C4-2B (cell line): ENCODE results near the gene SAMM50.

Experiments used
- H3K27ac ChIP-seq: fragments of 450-650 bp; 2 replicates; pipeline ENCODE4 v1.5.1; 2017
- CTCF ChIP-seq: fragments of 450-650 bp; conservative IDR thresholded peaks from 2 replicates; pipeline ENCODE4 v1.5.1; 2017; ENCODE audit warnings: mild to moderate bottlenecking
- ZFX ChIP-seq: fragments of 450-650 bp; IDR thresholded peaks from 2 replicates; pipeline ENCODE4 v1.6.1; 2017

Gene SAMM50

GRCh38 chr22:43925433-43926348 lies 29.6 kb upstream of the SAMM50 start:
- H3K27ac ChIP-seq: no peak overlapping the region
- no peak for TF ChIP-seq ZFX
- TF ChIP-seq CTCF: no peak

GRCh38 chr22:43926349-43926710 lies 28.9 kb upstream of the SAMM50 start:
- TF ChIP-seq CTCF (no peak), ZFX (no peak)
- H3K27ac ChIP-seq: no peak overlapping the region

GRCh38 chr22:43928468-43928867 lies 26.8 kb upstream of the SAMM50 start:
- no peak overlapping the region for H3K27ac ChIP-seq
- TF ChIP-seq CTCF (no peak), ZFX (no peak)

- no peak overlapping the region for H3K27ac ChIP-seq
- no peak for TF ChIP-seq ZFX
- no peak for TF ChIP-seq CTCF
Measured at GRCh38 chr22:43928908-43929307, 26.3 kb upstream of the SAMM50 start.

- TF ChIP-seq CTCF (no peak), ZFX (no peak)
- no peak overlapping the region for H3K27ac ChIP-seq
Measured at GRCh38 chr22:43931771-43932170, 23.5 kb upstream of the SAMM50 start.

- TF ChIP-seq ZFX: no peak
- no peak for TF ChIP-seq CTCF
- H3K27ac ChIP-seq: no peak overlapping the region
Measured at GRCh38 chr22:43941449-43941848, 13.8 kb upstream of the SAMM50 start.

- no peak overlapping the region for H3K27ac ChIP-seq
Measured at GRCh38 chr22:43944670-43945430, 10.4 kb upstream of the SAMM50 start.

More at GRCh38 chr22:43944670-43945430, 10.4 kb upstream of the SAMM50 start:
- no peak for TF ChIP-seq CTCF
- no peak for TF ChIP-seq ZFX
